ENCODE measurements around the gene APMAP.

DNA sequence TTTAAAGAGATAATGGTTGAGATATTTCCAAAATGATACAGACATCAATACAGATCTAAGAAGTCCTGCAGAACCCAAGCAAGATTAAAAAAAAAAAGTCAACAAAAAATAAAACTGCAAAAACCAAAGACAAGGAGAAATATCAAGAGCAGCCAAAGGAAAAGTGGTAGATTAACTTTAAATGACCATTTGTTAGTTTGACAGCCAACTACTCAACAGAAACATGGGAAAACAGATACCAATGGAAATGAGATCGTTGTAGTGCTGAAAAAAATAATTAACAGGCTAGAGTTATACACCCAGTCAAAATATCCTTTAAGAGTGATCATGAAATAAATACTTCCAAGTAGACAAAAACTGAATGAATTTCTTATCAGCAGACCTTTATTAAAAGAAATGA is 10.5 kb upstream of the APMAP start:
- TF ChIP-seq GATA2 (IDR thresholded peaks at IDR 0.05; ENCODE audit: low read depth, low read length) (no peak), GATA3 (IDR thresholded peaks at IDR 0.05; ENCODE audit: low read depth, low read length) (no peak)

Measured in SH-SY5Y (cell line).